K562 treated with DMSO at 1 percent for 24 hours (cell line): Measurements from ENCODE around the gene EAPP. TPM values are rescaled to one million over a fixed set of nuclear protein-coding genes. Genes with fewer than 3 reads are reported as not detected.

ENCODE experiments used
- total RNA-seq: library from RNA; unstranded; fragments of 300-600 nt; gene quantifications from 2 replicates; pipeline ENCODE4 v1.2.3, GENCODE V29; 2022; ENCODE audit warnings: low read depth; ENCODE audit not compliant: insufficient read depth

The EAPP gene
- 18.9 and 20.5 TPM in 2 replicates for total RNA-seq

GRCh38 chr14:34539407-34540180, at the start of gene EAPP:
Gene EAPP (minus strand): TSS chr14:34539701. CDS start chr14:34539628, 73 bp downstream.

Other genes starting within 250 kb of the EAPP start
- 13.7 and 17.0 TPM in 2 replicates for gene SPTSSA, start 77.5 kb downstream of the EAPP start, total RNA-seq
- 26.4 and 28.1 TPM in 2 replicates for gene SNX6, start 90.4 kb upstream of the EAPP start, total RNA-seq
- gene CFL2, start 174.9 kb upstream of the EAPP start, total RNA-seq = 4.0 and 5.7 TPM in 2 replicates